HG02678 (cell line): ENCODE data around the gene NLRP9.

Experiments used
- ATAC-seq: cut with Tn5 transposase; IDR thresholded peaks from one replicate; pipeline ENCODE4 v1.9.1; 2021; ENCODE audit warnings: mild to moderate bottlenecking, moderate library complexity; ENCODE audit not compliant: unreplicated experiment

The NLRP9 gene

GRCh38 chr19:55689411-55690108 lies 48.6 kb downstream of the NLRP9 start:
- no peak for ATAC-seq

- ATAC-seq: no peak
Measured at GRCh38 chr19:55688422-55689218, 49.6 kb downstream of the NLRP9 start.

- no peak for ATAC-seq
Measured at GRCh38 chr19:55687281-55688201, 50.7 kb downstream of the NLRP9 start.

- no peak for ATAC-seq
Measured at GRCh38 chr19:55686311-55687050, 51.7 kb downstream of the NLRP9 start.

- ATAC-seq: no peak
Measured at GRCh38 chr19:55685776-55686175, 52.4 kb downstream of the NLRP9 start.

- ATAC-seq: no peak
Measured at GRCh38 chr19:55684946-55685681, 53.1 kb downstream of the NLRP9 start.

- no peak for ATAC-seq
Measured at GRCh38 chr19:55683449-55684261, 54.5 kb downstream of the NLRP9 start.

GRCh38 chr19:55681131-55682092 lies 56.8 kb downstream of the NLRP9 start:
- ATAC-seq: no peak

- ATAC-seq: no peak
Measured at GRCh38 chr19:55680339-55681130, 57.7 kb downstream of the NLRP9 start.

GRCh38 chr19:55679343-55680257 lies 58.6 kb downstream of the NLRP9 start:
- no peak for ATAC-seq

GRCh38 chr19:55678121-55678671 lies 60.0 kb downstream of the NLRP9 start:
- peak; percentile 67 for ATAC-seq

GRCh38 chr19:55677572-55678028 lies 60.6 kb downstream of the NLRP9 start:
- ATAC-seq: no peak

- ATAC-seq: no peak
Measured at GRCh38 chr19:55676889-55677505, 61.2 kb downstream of the NLRP9 start.

- ATAC-seq: no peak
Measured at GRCh38 chr19:55676383-55676782, 61.8 kb downstream of the NLRP9 start.

GRCh38 chr19:55675661-55676354 lies 62.4 kb downstream of the NLRP9 start:
- no peak for ATAC-seq
